Sciatic nerve (tissue), 2 donors: ENCODE measurements around the gene SRPK2. TPM values are rescaled to one million over a fixed set of nuclear protein-coding genes. Genes with fewer than 3 reads are reported as not detected.

ENCODE experiments used
- ATAC-seq: fragments of 200-7000 bp; cut with Tn5 transposase; one replicate; pipeline ENCODE4 v1.9.1; 2020; ENCODE audit warnings: mild to moderate bottlenecking, moderate library complexity
- DNase-seq: peaks from one replicate; pipeline ENCODE4 v3.0.0-alpha.2; 2020; ENCODE audit warnings: low spot score
- intact Hi-C: fragments of 100-400 bp; cut with DNase I; formaldehyde crosslinking; loops from one replicate; pipeline ENCODE4 v1.14.2; 2022
- total RNA-seq: library from RNA; stranded (reverse); fragmentation: NEBNext Ultra II Directional; extraction: Animal tissue kit (Norgen Biotek cat#: 25700); gene quantifications from one replicate; pipeline ENCODE4 v1.2.1, GENCODE V29; 2021
- donor health status: DM: no; HTN: no; CAD: no.
- donor health status: DM: no; HTN: no; CAD: no.

Gene SRPK2
- total RNA-seq, 1 donor from 2014 or later, result 72.8 TPM

DNA sequence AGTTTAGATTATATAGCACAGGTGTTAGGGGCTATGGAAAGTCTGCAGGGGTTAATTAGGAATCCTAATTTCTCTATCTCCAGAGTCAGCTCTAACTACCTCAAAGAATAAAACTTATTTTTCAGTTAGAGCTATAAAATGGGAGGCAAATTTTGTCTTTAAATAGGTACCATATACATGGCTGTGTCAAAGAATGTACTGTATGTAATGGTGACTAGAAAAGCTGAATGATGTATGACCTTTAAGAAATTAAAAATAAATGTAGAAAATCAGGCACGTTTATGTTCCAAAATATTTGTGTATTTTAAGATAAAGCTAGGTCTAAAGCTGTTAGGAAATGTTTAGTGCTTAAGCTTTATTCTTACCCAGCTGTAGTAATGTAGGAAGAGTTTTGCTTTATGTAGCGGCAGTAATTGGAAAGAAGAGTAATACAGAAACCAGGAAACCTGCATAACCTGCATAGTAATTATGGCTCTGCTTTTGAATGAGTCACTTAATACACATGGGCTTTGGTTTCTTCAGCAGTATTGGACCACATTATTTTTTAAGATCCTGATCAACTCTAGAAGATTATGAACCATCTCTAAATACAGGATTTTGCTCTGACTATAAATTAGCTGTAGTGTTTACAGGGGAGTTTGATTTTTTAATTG is 289.7 kb downstream of the SRPK2 start:
- peak; percentile 14 for ATAC-seq
- no peak for DNase-seq
- intact Hi-C loops, result no loop called here

DNA sequence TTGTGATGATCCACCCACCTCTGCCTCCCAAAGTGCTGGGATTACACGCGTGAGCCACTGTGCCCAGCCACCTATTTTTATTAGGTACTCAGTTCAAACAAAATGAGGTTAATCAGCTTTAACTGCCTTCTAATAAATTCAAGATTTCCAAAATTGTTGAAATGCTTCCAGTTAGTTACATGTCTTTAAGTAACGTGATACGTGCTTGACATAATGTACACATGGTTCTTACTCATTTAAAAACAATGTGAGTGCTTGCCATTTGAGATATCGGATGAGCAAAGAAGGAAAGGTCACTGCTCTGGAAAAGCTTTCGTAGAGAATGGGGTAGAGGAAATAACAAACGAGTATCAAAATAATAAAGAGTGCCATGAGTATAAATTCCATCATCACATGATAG is 291.1 kb downstream of the SRPK2 start:
- ATAC-seq (no peak), DNase-seq (no peak)
- intact Hi-C loops, result no loop called here

DNA sequence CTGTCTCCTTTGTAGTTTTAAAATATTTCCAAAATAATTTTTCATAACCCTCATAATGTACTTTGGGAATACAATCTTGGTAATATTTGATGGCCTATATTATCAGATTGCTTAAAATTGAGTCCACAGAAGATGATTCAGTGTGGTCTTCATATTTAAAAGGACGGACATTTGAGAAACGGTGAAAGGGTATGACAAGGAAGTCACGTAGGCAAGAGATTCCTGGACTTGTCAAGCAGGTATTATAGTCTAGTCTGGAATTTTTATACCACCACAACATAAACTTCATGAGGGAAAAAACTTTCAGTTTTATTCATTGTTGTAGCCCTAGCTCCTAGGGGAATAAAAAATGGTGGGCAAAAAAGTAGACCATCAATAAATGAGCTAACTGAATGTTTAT is 292.4 kb downstream of the SRPK2 start:
- no peak for ATAC-seq
- intact Hi-C loops, result no loop called here
- no peak for DNase-seq

DNA sequence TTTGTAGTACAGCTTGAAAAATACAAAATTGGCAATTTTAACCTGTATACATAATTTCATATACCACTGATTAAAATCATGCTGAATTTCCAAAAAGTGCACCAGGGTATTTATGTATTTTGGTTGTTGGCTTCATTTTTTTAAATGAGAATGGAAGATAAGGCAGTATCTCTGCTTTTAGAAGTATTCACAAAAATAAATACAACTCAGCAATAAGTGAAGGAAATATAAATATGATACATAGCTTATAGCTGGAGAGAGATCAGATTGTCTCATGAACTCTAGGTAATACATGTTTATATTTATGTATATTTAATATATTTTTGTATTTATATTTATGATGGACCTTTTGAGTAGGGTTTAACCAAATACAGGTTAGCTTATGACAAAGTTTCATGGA is 293.8 kb downstream of the SRPK2 start:
- intact Hi-C loops, result no loop called here

DNA sequence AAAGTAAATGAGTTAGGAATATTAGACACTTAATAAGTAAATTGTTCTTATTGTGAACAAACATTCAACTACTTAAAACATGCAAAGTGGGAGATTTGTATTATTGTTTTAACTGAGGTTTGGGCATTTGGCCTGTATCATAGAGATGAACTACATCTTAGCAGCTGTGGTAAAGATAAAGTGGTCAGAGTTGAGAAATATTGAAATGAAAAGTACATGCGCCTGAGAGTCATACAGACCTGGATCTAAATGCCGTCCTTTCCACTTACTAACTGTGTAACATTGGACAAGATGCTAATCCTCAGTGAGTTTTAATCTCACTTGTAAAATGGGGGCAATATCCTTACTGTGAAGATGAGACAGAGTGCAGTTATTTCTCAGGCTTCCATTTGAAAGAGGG is 300.3 kb downstream of the SRPK2 start:
- DNase-seq (no peak), ATAC-seq (no peak)
- intact Hi-C loops, result no loop called here

More for the DNA sequence above, 293.8 kb downstream of the SRPK2 start:
- DNase-seq (no peak), ATAC-seq (no peak)

DNA sequence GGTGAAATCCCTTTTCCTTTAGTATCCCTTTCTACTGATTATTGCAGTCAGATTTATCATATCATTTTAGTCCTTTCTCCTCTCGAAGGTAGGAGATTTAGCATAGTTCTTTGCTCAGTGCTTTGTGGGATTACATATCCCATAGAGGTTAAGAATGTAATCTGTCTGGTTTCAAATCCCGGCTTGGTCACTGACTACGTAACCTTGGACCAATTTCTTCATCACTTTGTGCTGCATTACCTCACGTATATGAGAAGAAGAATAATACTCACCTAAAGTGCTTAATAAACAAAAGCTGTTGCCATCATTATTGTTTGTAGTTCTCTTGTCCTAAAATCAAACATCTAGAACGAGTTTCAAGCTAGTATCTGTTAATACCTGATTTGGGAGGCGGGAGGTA is 300.7 kb downstream of the SRPK2 start:
- intact Hi-C loops, result no loop called here
- no peak for ATAC-seq
- DNase-seq, result no peak

DNA sequence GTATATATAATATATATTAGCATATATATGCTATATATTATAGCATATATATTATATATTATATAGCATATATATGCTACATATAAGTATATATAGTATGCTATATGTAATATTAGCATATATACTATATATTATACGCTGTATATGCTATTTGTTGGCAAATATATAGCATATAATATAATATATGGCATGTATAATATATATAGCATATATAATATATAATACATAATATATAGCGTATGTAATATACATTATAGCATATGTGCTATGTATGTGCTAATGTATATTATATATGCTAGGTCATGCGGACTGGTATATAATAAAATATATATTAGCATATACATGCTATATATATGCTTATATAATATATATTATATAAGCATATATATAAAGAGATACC is 301.9 kb downstream of the SRPK2 start:
- ATAC-seq (no peak), DNase-seq (no peak)
- intact Hi-C loops, result no loop called here

DNA sequence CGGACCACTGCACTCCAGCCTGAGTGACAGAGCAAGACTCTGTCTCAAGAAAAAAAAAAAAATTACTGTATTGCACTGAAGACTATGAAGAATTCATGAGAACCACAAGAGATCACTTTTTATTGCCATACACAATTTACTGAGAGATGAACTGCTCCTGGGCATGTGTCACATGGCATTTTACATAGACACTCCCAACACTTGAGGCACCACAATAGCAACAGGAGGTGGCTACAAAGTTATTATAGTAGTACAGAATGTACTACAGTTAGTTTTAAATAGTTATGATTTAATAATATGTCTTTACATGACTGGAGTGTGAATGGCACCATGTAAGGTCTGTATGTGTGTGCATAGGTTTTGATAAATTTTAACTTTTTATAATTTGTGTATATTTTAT is 304.1 kb downstream of the SRPK2 start:
- DNase-seq, result no peak
- peak; percentile 26 for ATAC-seq
- intact Hi-C loops, result no loop called here

DNA sequence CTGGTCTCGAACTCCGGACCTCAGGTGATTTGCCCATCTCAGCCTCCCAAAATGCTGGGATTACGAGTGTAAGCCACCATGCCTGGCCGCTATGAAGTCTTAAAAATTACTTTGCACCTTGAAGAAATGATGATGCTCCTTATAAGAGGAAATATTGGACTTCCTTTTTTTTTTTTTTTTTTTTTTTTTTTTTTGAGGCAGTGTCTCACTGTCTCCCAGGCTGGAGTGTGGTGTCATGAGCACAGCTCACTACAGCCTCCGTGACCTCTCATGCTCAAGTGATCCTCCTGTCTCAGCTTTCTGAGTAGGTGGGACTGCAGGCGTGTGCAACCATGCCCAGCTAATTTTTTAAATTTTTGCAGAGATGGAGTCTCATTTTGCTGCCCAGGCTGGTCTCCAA is 309.4 kb downstream of the SRPK2 start:
- no peak for ATAC-seq
- intact Hi-C loops, result no loop called here
- DNase-seq, result no peak

DNA sequence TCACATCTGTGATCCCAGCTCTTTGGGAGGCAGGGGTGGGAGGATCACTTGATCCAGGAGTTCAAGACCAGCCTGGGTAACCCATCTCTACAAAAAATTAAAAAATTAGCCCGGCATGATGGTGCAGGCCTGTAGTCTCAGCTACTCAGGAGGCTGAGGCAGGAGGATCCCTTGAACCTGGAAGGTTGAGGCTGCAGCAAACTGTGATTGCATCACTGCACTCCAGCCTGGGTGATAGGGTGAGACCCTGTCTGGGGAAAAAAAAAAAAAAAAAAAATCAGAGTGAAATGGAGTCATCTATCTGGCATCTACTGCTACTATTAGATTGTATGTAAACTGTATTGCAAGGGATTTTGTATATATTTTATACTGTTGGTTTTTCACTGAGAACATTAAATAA is 315.6 kb downstream of the SRPK2 start:
- ATAC-seq, result no peak
- intact Hi-C loops, result no loop called here
- no peak for DNase-seq

DNA sequence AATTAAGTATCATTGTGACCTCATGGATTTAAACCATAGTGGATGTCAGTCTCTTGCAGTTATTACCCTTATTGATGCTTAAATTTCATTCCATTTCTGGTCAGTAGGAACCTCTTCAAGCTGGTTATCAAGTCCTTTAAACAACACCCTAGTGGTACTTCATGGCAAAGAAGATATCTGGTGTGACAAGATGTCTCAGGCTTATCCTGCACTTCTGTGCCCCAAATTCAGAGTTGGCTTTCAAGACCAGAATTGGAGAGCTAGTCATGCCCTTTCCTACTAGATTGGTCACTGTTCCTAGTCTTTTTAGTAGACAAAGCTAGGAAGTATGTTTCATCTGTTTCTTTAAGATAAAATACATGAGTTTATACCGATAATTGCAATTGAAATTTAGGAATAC is 319.8 kb downstream of the SRPK2 start:
- intact Hi-C loops, result no loop called here
- ATAC-seq, result no peak
- DNase-seq, result no peak

DNA sequence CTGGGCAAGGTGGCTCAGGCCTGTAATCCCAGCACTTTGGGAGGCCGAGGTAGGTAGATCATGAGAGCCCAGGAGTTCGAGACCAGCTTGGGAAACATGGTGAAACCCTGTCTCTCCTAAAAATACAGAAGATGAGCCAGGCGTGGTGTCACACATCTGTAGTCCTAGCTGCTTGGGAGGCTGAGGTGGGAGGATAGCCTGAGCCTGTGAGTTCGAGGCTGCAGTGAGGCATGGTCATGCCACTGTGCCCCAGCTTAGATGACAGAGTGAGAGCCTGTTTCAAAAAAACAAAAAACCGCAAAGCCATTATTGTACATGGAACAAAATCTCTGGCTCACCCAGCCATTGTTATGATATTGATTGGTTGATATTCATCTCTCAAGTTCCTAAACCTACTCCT is 321.0 kb downstream of the SRPK2 start:
- intact Hi-C loops, result no loop called here
- no peak for DNase-seq
- peak; percentile 20 for ATAC-seq

Other genes starting within 250 kb of the SRPK2 start
- 14.4 TPM for gene PUS7, start 133.3 kb upstream of the SRPK2 start, total RNA-seq
- 16.1 TPM for gene RINT1, start 143.3 kb upstream of the SRPK2 start, total RNA-seq
- not detected for gene EFCAB10, start 192.6 kb upstream of the SRPK2 start, total RNA-seq